Stimulated activated CD4-positive, alpha-beta T cell treated with anti-CD3 and anti-CD28 coated beads, Interleukin-4, amount 100 ng/mL, for 48 hours (primary cell): Measurements from ENCODE around the gene BTN3A1.
"Not testable (repeated sequence)": the region's sequence is repeated elsewhere in the genome, so short reads cannot be mapped to it uniquely, and the experiment has no call there.

Experiments
- DNase-seq, 2 donors: peaks; one replicate each; pipeline ENCODE4 v3.0.0-alpha.2; 2020; ENCODE audit warnings: low read depth in 2 of 2

The BTN3A1 gene

DNA sequence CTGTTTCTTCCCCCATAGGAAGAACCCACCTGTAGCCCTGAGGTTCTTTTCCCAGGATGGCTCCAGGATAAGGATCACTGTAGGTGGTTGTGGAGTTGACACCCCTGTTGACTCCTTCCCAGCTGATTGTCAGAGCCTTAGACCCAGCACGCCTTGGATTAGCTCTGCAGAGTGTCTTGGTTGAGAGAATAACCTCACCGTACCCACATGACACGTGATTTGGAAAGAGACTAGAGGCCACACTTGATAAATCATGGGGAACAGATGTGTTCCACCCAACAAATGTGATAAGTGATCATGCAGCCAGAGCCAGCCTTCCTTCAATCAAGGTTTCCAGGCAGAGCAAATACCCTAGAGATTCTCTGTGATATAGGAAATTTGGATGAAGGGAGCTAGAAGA lies 12.2 kb downstream of the BTN3A1 start:
- no peak for DNase-seq

GRCh38 chr6:26415036-26415614 lies 13.1 kb downstream of the BTN3A1 start:
- no peak for DNase-seq

GRCh38 chr6:26415791-26416190 lies 13.7 kb downstream of the BTN3A1 start:
- DNase-seq, result no peak

DNA sequence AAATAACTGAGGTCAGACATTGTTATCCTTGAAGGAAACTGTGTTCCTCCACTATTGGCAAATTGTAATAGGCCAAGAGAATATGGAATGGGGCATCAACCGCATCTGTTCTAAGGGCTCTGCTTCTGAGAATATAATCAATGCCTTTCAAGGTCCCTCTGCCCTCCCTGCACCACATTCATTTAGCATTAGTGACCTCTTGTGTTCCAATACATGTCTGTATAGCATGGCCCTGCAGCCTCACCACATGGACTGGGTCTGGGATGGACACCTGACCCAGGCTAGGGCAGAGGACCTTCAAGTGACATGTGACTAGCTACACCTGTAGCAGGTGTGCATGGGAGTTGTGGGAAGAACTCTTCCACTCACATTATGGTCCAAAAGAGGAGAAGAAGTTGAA lies 14.2 kb downstream of the BTN3A1 start:
- no peak for DNase-seq

GRCh38 chr6:26418077-26418476 lies 16.0 kb downstream of the BTN3A1 start:
- DNase-seq, result not testable (repeated sequence)

DNA sequence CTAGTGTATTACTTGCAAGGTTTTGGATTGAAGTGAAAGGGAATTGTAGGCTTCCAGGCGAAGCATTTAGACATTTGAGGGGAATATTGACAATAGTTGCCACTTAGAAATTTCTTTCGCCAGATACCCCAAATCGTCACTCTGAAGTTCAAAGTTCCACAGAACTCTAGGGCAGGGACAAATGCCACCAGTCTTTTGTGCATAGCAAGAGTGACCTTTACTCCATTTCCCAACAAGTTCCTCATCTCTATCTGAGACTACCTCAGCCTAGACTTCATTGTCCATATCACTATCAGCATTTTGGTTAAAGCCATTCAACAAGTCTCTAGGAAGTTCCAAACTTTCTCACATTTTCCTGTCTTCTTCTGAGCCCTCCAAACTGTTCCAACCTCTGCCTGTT lies 16.7 kb downstream of the BTN3A1 start:
- DNase-seq, result not testable (repeated sequence)

- no peak for DNase-seq
Observed at GRCh38 chr6:26420688-26421171, 18.7 kb downstream of the BTN3A1 start.

DNA sequence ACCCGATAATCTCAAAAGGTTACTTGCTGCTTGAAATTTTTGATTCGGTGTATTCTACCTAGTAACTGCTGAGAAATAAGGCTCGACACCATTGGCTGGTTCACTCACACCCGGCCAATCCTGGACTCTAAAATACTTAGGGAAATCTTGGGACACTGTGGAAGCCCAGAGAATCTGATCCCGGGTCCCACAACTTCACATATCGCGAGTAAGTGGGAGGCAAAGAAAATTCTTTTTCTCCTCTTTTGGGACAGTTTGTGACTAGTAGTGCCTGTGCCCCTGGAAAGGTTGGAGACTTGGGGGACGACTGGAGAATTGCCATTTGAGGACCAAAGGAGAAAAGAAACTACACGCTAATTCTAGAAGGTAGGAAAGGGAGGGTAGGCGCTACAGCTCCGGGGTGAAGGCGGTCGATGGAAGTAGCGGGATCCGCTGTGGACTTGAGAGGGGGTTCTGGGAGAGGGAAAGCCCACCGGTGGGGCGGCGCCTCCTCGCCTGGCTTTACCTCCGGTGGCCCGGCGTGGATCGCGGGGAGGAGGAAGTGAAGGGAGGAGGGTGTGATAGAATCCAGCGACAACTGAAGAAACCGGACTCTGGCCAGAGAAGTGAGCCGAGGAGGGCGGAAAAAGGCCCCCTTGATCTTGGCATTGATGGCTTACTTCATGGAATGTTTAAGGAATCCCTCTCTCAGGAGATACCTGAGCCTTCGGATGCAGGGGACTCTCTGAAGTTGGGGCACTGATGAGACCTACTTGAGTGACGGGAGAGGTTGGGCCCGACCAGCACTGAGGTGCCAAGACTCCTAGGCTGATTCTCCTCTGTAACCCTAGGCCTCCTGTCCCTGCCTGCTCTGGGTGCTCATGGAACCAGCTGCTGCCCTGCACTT lies 19.4 kb downstream of the BTN3A1 start:
- DNase-seq, result no peak

GRCh38 chr6:26422329-26422728 lies 20.3 kb downstream of the BTN3A1 start:
- DNase-seq, result no peak

GRCh38 chr6:26426691-26427450 lies 24.8 kb downstream of the BTN3A1 start:
- DNase-seq, result no peak

- DNase-seq, result no peak
Observed at GRCh38 chr6:26427451-26427809, 25.4 kb downstream of the BTN3A1 start.

DNA sequence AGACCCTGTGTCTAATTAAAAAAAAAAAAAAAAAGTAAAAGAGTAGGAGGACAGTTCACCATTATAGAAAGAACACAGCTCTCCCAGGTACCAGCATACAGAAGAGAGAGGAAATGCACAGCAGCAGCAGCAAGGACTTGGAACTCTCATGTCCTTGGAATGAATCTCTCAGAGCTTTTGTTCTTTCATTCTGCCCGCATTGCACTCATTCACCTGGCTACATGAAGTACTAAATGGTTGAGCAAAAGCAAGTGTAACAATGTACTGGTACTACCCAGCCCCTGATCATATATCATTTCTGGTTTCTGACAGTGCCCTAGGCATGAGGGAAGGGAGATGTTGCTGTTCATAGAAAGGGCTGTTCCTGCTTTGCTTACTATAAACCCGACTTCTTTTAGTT lies 26.1 kb downstream of the BTN3A1 start:
- no peak for DNase-seq

DNA sequence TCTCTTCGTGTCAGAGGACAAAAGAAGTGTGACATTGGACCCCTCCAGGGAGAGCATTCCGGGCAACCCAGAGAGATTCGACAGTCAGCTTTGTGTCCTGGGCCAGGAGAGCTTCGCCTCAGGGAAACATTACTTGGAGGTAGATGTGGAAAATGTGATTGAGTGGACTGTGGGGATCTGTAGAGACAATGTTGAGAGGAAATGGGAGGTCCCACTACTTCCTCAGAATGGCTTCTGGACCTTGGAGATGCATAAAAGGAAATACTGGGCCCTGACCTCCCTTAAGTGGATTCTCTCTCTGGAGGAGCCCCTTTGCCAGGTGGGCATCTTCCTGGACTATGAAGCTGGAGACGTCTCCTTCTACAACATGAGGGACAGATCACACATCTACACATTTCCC lies 28.7 kb downstream of the BTN3A1 start:
- no peak for DNase-seq

GRCh38 chr6:26431258-26432172 lies 29.4 kb downstream of the BTN3A1 start:
- DNase-seq, result no peak

DNA sequence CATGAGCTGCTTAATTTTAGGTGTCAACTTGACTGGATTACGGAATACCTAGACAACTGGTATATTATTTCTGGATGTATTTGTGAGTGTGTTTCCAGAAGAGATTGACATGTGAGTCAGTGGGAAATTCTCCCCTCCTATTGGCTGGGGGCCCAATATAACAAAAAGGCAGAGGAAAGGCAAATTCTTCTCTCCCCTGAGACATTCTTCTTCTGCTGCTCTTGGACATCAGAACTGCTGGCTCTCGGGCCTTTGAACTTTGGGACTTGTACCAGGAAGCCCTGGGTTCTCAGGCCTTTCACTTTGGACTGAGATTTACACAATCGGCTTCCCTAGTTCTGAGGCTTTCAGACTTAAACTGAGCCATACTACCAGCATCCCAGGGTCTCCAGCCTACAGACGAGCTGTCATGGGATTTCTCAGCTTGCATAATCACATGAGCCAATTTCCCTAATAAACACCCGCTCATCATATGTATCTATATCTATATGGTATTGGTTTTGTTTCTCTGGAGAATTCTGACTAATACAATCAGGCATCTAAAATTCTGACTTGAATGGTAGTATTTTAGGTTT lies 30.6 kb downstream of the BTN3A1 start:
- no peak for DNase-seq

DNA sequence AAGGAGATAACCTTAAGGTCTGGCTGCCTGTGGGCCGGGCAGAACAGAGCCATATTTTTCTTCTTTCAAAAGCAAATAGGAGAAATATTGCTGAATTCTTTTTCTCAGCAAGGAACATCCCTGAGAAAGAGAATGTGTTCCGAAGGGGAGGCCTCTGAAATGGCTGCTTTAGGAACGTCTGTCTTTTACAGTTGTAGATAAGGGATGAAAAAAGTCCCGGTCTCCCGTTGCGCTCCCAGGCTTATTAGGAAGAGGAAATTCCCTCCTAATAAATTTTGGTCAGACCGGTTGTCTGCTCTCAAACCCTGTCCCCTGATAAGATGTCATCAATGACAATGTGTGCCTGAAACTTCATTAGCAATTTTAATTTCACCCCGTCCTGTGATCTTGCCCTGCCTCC lies 31.6 kb downstream of the BTN3A1 start:
- not testable (repeated sequence) for DNase-seq

GRCh38 chr6:26436018-26436417 lies 33.9 kb downstream of the BTN3A1 start:
- DNase-seq, result no peak

GRCh38 chr6:26437550-26437949 lies 35.5 kb downstream of the BTN3A1 start:
- DNase-seq, result no peak

DNA sequence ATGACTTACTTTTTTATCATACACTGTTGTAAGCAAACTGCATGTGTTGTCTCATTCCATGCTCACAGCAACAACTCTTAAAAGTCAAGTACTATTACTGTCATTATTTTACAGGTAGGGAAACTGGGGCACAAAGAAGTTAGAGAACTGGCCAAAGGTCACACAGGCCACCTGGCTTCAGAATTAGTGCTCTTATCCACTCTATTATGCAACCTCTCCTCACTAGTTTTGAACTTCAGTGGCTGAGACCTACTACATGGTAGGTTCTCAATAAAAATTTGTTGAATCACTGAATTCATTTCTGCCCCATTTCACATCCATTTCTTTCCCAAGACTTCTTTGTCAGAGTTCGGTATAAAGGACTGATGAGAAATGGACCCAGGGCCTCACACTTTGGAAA lies 35.9 kb downstream of the BTN3A1 start:
- no peak for DNase-seq

DNA sequence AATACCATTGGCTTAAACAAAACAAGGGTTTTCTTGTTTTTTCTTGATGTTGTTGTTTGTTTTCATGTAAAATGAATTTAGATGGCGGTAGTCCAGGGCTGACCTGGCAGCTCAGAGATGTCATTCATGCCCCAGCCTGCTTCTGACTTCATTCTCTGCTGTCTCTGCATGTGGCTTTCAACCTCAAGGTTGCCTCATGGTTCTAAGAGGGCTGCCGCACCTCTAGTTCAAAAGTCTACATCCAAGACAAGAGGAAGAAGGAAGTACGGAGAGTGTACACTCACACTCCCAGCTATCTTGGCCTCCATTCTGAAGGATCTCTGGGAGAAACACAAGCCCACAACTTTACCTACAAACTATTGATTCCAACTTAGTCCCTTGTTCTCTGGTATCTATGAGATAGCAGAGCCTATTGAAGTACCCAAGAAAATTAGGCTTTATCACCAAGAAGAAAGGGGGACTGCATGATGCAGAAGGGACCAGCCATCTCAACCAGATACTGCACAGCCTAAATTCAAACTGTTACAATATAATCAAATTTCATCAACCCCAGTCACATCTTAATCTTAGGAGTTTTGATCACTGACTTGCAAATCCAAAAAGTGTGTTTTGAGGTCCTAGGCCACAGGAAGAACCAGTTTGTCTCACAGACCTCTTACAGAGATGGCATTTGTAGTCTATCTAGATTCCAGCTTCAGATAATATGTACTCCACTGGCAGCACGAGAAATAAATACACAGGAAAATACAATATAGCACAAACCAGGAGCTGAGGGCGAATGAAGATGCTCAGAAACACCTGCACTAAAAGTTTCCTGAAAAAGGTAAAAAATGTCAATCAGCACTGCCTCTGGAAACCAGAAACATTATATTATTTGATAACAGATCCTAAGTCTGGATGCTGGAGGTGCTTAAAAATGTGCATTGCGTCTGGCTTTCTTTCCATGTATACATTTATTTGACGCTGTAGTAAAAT lies 37.4 kb downstream of the BTN3A1 start:
- DNase-seq, result no peak
